Activated naive CD4-positive, alpha-beta T cell treated with anti-CD3 and anti-CD28 coated beads, Interleukin-2, amount 50 U/mL, for 72 hours (primary cell): Measurements from ENCODE around the gene CD59. TPM values are rescaled to one million over a fixed set of nuclear protein-coding genes. Genes with fewer than 3 reads are reported as not detected.
"Not testable (repeated sequence)": the region's sequence is repeated elsewhere in the genome, so short reads cannot be mapped to it uniquely, and the experiment has no call there.

Source experiments
- ATAC-seq, 2 donors: fragments of 150-1000 bp; cut with Tn5 transposase; 2 replicates each; pipeline ENCODE4 v1.10.0; 2021; ENCODE audit warnings: mild to moderate bottlenecking in 2 of 2, moderate library complexity in 2 of 2
- DNase-seq, 2 donors: peaks; one replicate each; pipeline ENCODE4 v3.0.0; 2021 to 2022; ENCODE audit warnings: low spot score in 2 of 2
- H3K27ac Mint-ChIP-seq, 2 donors: one replicate each; pipeline ENCODE4 v1.8.0; 2022; ENCODE audit warnings: mild to moderate bottlenecking in 2 of 2, mixed read lengths in 2 of 2
- H3K36me3 Mint-ChIP-seq, 2 donors: one replicate each; pipeline ENCODE4 v1.8.0; 2022; ENCODE audit warnings: mixed read lengths in 2 of 2
- H3K9me3 Mint-ChIP-seq, 2 donors: one replicate each; pipeline ENCODE4 v1.8.0; 2022; ENCODE audit warnings: mixed read lengths in 2 of 2
- total RNA-seq, 2 donors: library from RNA; stranded (reverse); gene quantifications; one replicate each; pipeline ENCODE4 v1.2.3, GENCODE V29; 2022

Gene CD59
- total RNA-seq, 2 donors from 2014 or later, result 41.9 to 61.7 TPM

DNA sequence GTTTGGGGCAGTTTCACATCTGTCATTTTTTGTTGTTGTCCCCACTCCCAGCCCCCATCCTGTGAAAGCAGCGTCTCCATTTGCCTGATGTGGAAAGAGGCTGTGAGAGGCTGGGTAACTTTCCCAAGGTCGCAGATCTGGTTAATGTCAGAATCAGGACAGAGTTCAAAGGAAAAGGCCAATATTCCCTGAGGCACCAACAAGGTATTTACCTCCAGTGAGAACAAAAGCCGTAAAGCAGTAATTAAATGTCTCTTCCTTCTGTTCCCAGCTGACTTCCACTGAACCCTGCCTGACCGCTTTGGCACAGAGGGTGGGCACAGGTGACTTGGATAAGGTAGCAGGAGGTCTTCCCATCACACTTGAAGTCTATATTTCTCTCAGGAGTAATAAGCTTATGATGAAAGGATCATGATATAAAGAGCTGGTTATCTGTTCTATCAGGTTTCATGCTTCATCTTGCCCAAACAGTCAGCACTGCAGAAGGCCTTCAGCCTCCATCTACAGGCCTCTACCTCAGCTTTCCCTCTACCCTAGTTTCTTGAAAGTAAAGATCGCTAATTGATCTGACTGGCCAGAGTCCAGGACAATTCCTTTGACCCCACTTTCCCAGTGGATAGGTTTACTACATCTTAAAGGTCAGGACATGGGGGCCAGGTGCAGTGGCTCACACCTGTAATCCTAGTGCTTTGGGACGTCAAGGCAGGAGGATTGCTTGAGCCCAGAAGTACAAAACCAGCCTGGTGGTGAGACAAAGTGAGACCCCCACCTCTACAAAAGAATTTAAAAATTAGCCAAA is 45.0 kb downstream of the CD59 start:
- peak overlapping the region in 1 of 2 donors; percentile 90 for H3K27ac Mint-ChIP-seq

DNA sequence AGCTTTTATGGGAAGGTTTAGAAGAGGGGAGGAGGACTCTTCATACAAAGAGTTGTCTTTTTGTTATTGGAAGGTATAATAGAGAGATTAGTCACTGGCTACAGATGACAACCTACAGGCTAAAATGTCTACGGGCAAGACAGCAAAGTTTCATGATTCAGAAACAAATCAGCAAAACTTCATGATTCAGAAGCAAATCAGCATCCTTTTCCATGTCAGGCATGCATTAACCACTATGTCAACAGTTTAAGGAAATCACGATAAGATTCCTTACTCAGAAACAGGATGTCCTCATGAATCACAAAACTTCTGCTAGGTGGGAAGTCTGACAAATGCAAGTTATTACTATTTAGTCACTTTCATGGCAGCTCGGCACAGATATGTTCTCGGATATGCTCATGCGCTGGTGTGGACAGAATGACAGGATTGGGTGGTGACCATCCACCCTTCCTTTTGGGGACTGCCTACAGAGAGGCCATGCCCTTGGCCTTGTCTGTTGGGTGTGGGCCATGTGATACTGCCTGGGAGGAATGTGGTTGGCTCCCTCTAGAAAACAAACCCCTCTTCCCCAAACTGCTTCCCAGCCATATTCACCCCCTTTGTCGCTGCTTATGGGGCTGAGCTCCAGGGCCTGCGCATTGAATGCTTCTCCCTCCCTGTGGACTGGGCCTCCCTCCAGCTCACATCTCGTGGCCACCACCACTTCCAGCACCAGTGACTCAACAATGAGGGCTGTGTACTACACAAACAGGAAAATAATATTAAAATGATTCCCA is 45.7 kb downstream of the CD59 start:
- H3K27ac Mint-ChIP-seq, result peak overlapping the region in 1 of 2 donors; percentile 90
- ATAC-seq (peak; percentile 73 to 88), DNase-seq (no peak)
- no peaks in the 10 kb centered on the region for H3K36me3 Mint-ChIP-seq
- no peaks in the 10 kb centered on the region for H3K9me3 Mint-ChIP-seq

More for the DNA sequence above, 45.0 kb downstream of the CD59 start:
- DNase-seq (no peak), ATAC-seq (no peak)
- H3K9me3 Mint-ChIP-seq, result no peaks in the 10 kb centered on the region
- H3K36me3 Mint-ChIP-seq, result no peaks in the 10 kb centered on the region

DNA sequence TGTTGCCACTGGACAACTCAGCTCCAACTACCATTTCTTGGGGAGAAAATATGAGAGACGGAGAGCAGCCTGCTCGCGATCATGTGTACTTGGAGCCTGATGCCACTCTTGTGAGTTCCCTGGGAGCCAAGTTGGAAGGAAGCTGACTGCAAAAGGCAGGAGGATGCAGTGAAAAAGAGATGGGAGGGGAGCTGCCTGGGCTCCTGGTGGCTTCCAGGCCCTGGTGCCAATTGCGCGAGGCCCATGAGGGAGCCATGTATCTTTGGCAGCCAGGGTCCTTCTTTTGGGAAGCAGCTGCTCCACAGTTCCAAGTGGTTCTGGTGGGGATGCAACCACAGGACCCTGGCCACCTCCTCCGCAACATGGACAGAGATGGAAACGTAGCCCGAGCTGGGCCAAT is 46.7 kb downstream of the CD59 start:
- no peak for ATAC-seq
- no peaks in the 10 kb centered on the region for H3K9me3 Mint-ChIP-seq
- no peak for DNase-seq
- no peak overlapping the region for H3K27ac Mint-ChIP-seq
- H3K36me3 Mint-ChIP-seq, result no peaks in the 10 kb centered on the region

- no peak for ATAC-seq
- Mint-ChIP-seq H3K9me3 (no peaks in the 10 kb centered on the region), H3K36me3 (no peaks in the 10 kb centered on the region), H3K27ac (no peak overlapping the region)
- DNase-seq, result no peak
These were observed 47.1 kb downstream of the CD59 start for GRCh38 chr11:33689085-33689484.

DNA sequence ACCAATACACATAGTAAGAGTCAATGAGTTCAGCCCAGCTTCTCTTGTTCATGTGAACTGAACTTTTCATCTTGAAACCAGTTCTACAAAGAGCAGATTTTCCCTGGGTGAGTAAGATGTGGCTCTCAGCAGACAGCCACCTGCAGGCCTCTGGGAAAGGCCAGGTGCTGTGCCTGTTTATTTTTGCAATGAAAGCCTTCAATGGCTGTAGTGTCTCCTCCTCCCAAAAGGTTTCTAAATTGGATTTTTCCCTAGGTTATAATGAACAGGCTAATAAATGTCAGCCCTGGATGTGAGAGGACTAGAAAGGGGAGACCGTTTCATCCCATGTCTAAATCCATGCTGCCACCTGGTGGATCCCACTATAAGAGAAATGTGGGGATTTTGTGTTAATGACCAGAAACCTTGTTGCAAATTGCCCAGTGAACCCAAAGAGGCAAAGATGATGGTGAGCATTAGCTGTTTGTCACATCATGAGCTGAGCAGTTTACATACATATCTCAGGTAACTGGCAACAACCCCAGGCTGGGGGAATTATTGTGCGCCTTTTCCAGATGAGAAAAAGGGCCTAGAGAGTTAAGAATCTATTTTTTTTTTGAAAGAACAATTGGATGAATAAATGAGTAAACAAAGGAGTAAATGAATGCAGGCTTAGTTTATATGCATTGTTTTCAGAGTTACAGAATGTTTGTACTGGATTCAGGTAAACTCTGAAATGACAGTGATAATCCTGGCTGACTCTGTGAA is 48.3 kb downstream of the CD59 start:
- Mint-ChIP-seq H3K36me3 (no peaks in the 10 kb centered on the region), H3K9me3 (no peaks in the 10 kb centered on the region), H3K27ac (no peak overlapping the region)
- DNase-seq (no peak), ATAC-seq (peak; percentile 22 to 81)

DNA sequence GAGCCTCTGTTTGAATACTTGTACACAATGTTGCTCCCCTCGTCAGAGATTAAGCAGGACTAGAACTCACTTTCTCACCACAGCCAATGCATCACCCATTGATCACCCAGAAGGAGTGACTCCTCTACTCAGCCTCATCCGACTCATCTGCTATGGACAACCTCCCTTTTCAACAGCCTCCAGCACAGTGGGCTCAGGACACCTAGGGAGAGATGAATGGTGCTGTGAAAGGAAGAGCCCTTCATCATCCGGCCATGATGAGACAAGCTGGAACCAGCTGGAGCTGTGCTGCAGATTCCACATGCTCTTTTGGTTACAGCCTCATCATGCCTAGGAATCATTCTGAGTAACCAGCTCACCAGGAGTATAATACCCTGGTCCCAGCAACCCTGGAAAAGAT is 51.1 kb downstream of the CD59 start:
- H3K27ac Mint-ChIP-seq, result no peak overlapping the region
- ATAC-seq (no peak), DNase-seq (no peak)
- no peaks in the 10 kb centered on the region for H3K36me3 Mint-ChIP-seq
- H3K9me3 Mint-ChIP-seq, result no peaks in the 10 kb centered on the region

- Mint-ChIP-seq H3K9me3 (no peaks in the 10 kb centered on the region), H3K36me3 (no peaks in the 10 kb centered on the region), H3K27ac (no peak overlapping the region)
- no peak for ATAC-seq
- no peak for DNase-seq
These were observed 52.1 kb downstream of the CD59 start for GRCh38 chr11:33684003-33684706.

DNA sequence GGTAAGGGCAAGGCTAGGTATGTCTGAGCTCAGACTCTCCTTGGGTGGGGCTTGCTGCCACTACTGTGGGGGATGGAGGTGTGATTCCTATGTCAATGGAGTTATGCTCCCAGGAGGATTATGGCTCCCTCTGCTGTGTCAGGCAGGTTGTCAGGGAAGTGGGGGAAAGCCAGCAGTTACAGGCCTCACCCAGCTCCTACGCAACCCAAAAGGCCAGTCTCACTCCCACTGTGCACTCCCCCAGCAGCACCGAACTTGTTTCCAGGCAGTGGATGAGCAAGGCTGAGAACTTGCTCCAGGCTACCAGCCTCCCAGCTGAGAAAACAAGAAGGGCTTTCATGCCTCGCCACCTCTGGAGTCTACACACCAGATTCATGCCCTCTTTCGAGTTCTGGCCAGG is 53.8 kb downstream of the CD59 start:
- Mint-ChIP-seq H3K27ac (peak overlapping the region in 1 of 2 donors; percentile 17), H3K36me3 (peaks cover 0 to 6% of the 10 kb centered on the region in 2 donors), H3K9me3 (peaks cover 0 to 9% of the 10 kb centered on the region in 2 donors)
- ATAC-seq (no peak), DNase-seq (no peak)

DNA sequence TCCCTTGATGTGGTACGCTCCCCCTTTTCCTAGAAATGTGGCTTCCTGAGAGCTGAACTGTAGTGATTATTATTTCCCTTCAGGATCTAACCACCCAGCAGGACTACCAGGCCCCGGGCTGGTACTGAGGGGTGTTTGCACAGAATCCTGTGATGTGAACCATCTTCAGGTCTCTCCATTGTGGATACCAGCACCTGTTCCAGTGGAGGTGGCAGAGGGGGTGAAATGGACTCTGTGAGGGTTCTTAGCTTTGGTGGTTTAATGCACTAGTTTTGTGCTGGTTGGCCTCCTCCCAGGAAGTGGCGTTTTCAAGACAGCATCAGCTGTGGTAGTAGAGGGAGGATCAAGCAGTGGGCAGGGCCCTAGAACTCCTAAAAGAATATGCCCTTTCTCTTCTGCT is 54.2 kb downstream of the CD59 start:
- no peak for ATAC-seq
- DNase-seq, result no peak
- Mint-ChIP-seq H3K27ac (peak overlapping the region in 1 of 2 donors; percentile 17), H3K36me3 (peaks cover 0 to 6% of the 10 kb centered on the region in 2 donors), H3K9me3 (peaks cover 0 to 9% of the 10 kb centered on the region in 2 donors)

DNA sequence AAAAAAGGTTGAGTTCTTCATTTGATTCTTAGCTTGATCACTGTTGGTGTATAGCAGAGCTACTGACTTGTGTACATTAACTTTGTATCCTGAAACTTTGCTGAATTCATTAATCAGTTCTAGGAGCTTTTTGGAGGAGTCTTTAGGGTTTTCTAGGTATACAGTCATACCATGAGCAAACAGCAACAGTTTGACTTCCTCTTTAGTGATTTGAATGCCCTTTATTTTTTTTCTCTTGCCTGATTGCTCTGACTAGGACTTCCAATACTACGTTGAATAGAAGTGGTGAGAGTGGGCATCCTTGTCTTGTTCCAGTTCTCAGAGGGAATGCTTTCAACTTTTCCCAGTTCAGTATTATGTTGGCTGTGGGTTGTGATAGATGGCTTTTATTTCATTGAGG is 57.6 kb downstream of the CD59 start:
- DNase-seq, H3K9me3 Mint-ChIP-seq, H3K27ac Mint-ChIP-seq, ATAC-seq, H3K36me3 Mint-ChIP-seq: not testable (repeated sequence)

- H3K9me3 Mint-ChIP-seq, result peaks cover 0 to 9% of the 10 kb centered on the region in 2 donors
- no peak for DNase-seq
- peaks cover 0 to 6% of the 10 kb centered on the region in 2 donors for H3K36me3 Mint-ChIP-seq
- ATAC-seq, result no peak
- no peak overlapping the region for H3K27ac Mint-ChIP-seq
These were observed 62.0 kb downstream of the CD59 start for GRCh38 chr11:33674035-33674814.

DNA sequence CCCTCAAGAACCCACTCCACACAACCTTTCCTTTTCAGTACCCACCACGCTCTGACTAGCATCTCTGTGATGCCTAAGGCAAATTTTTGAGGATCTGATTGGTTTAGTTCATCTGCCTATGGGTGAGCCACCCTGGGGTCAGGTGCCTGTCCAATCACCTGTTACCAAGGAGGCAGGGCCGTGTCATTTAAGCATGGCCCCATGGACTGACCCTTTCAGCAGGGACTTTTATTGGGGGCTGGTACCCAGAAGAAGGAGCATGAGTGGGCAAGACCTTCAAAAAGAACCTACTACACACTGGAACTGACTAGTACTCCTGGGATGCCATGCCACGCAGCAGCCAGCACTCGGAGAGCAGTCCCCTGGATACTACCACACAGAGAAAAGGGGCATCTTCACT is 64.0 kb downstream of the CD59 start:
- Mint-ChIP-seq H3K9me3 (no peaks in the 10 kb centered on the region), H3K36me3 (no peaks in the 10 kb centered on the region), H3K27ac (peak overlapping the region in 1 of 2 donors; percentile 77)
- no peak for DNase-seq
- ATAC-seq, result no peak

DNA sequence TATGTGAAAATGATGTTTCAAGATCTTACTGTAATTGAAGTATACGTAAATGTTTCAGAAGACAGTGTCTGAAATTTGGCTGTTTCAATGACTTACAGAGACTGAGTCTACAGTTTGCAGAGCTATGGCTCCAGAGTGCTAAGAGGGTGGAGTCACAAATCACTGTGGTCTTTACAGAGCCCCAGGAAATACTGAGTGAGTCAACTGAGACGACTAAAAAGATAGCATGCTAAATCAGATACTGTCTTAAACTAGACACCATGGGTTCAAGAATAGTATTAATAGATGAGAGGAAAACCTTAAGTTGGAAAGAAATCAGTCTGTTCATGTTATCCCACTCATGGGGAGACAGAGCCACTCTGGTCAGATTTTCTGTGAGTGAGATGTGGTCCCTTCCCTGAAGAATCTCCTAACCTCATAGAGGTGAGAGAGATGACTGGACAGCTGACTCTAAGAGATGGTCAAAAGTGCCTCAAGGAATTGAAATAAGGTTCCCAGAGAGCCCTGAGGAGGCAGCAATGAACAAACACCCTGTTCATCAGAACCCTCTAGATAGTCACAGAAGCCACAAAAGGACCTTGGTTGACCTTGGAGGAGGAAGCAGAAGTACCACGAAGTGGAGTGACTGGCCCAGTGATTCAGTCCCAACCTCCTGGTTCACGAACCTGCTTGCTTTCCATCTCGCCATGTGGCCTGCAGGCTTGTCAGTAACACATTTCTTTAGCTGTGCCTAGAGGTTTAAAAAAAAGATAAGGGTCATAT is 65.8 kb downstream of the CD59 start:
- no peaks in the 10 kb centered on the region for H3K36me3 Mint-ChIP-seq
- ATAC-seq (peak; percentile 50 to 65), DNase-seq (no peak)
- H3K9me3 Mint-ChIP-seq, result no peaks in the 10 kb centered on the region
- H3K27ac Mint-ChIP-seq, result no peak overlapping the region

DNA sequence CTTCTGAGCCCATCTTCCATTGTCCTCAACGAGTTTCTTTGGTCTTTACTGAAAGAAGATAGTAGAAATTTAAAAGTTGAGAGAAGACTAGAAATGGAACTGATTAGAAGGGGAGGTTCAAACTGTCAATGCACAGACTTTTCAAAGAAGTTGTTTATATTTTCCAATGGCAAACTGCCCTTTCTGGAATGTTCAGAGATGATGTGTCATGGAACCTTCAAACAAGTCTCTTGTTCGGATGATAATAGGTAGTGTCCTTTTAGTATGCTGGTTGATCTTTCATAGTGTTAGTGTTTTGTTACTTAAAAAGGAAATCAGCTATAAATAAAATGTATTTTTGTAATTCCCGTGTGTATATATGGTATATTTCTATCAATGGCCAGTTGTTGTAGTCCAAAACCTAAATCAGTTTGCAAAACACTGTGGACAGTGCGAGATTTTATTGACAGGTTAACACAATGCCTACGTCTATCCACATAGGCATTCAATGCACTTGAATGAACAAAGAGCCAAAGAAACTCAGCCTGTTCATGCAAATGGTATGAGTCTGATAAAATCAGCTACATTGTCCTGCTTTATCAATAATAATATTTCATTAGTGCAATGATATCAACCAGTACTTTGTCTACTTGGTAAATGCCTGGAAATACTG is 66.5 kb downstream of the CD59 start:
- DNase-seq, result no peak
- ATAC-seq, result no peak
- H3K27ac Mint-ChIP-seq, result no peak overlapping the region
- no peaks in the 10 kb centered on the region for H3K36me3 Mint-ChIP-seq
- no peaks in the 10 kb centered on the region for H3K9me3 Mint-ChIP-seq
